Tibial artery (tissue), 4 donors: ENCODE measurements around the gene BMAL1.

ENCODE experiments used
- DNase-seq, 2 donors: peaks; one replicate each; pipeline ENCODE4 v3.0.0-alpha.2; 2019
- H3K27ac ChIP-seq, 2 donors: fragments of 200-600 bp; sonication (generic) in 1 of 2; 1 replicate in 1 of 2; 2 replicates in 1 of 2; pipeline ENCODE4 v1.5.1; 2018 to 2019; ENCODE audit warnings: mild to moderate bottlenecking in 1 of 2
- H3K27me3 ChIP-seq, 2 donors: fragments of 200-600 bp; sonication (generic) in 1 of 2; one replicate each; pipeline versions ENCODE4 v1.5.1 to v1.6.0; 2016 to 2019
- H3K36me3 ChIP-seq, 3 donors: fragments of 200-600 bp; sonication (generic) in 2 of 3; one replicate each; pipeline ENCODE4 v1.5.1; 2016 to 2019; ENCODE audit warnings: mild to moderate bottlenecking in 2 of 3
- H3K4me1 ChIP-seq, 4 donors: fragments of 200-600 bp; sonication (generic) in 2 of 4; 1 replicate in 3 of 4; 2 replicates in 1 of 4; pipeline ENCODE4 v1.5.1; 2016 to 2019
- H3K4me3 ChIP-seq, 2 donors: fragments of 200-600 bp; sonication (generic) in 1 of 2; 1 replicate in 1 of 2; 2 replicates in 1 of 2; pipeline ENCODE4 v1.5.1; 2018 to 2019; ENCODE audit warnings: mild to moderate bottlenecking in 2 of 2
- H3K9me3 ChIP-seq, 3 donors: fragments of 200-600 bp; sonication (generic) in 1 of 3; one replicate each; pipeline ENCODE4 v1.5.1; 2016 to 2019
- intact Hi-C: fragments of 100-400 bp; cut with DNase I; formaldehyde crosslinking; loops from one replicate; pipeline ENCODE4 v1.15.0; 2023; ENCODE audit warnings: low total_unique reads
- TF ChIP-seq, protein P1 (sequence below), 2 experiments: fragments of 200-600 bp in 1 of 2; fragments of 450-650 bp in 1 of 2; IDR thresholded peaks; one replicate each; pipeline ENCODE4 v1.5.1; 2017 to 2019; ENCODE audit warnings: antibody characterized with exemption in 2 of 2, mild to moderate bottlenecking in 1 of 2, moderate library complexity in 1 of 2

The BMAL1 gene

DNA sequence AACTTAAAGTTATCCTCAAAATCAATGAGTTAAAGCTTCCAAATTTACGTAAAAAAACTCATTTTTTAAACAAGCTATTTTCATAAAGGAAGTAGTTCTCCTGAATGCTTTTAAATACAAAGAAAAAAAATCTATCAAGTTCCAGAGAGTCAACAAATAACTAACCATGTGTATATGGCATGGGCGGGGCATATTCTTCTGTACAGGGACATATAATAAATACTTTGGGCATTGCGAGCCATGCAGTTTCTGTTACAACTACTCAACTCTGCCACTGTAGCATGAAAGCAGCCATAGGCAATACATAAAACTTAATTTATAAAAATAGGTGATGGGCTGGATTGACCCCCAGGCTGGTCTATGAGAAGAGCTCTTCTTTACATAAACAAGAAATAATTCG lies 127.6 kb downstream of the BMAL1 start:
- Histone ChIP-seq H3K4me1 (no peaks in the 10 kb centered on the region), H3K36me3 (peaks cover 38 to 59% (median 41%) of the 10 kb centered on the region in 3 donors)

DNA sequence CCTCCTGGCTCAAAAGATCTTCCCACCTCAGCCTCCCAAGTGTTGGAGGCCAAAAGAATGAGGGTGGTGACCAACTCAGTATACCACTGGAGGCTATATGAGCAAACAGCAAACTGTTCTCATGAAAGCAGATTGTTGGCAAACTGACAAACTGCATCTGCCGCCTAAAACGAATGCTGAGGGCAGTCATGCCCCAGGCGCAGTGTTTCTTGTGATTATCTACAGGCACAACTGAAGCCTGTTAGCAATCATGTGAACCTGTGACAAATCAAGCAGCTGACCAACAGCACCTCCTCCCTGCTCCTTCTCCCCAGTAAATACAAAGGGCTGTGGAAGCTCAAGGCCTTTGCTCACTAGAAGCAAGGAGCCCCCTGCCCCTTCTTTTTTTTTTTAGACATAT lies 137.6 kb downstream of the BMAL1 start:
- H3K27ac ChIP-seq = no peak overlapping the region
- H3K4me3 ChIP-seq = no peak overlapping the region
- peaks cover 34 to 54% (median 42%) of the 10 kb centered on the region in 3 donors for H3K36me3 ChIP-seq
- no peaks in the 10 kb centered on the region for H3K9me3 ChIP-seq
- TF ChIP-seq, protein P1, sequence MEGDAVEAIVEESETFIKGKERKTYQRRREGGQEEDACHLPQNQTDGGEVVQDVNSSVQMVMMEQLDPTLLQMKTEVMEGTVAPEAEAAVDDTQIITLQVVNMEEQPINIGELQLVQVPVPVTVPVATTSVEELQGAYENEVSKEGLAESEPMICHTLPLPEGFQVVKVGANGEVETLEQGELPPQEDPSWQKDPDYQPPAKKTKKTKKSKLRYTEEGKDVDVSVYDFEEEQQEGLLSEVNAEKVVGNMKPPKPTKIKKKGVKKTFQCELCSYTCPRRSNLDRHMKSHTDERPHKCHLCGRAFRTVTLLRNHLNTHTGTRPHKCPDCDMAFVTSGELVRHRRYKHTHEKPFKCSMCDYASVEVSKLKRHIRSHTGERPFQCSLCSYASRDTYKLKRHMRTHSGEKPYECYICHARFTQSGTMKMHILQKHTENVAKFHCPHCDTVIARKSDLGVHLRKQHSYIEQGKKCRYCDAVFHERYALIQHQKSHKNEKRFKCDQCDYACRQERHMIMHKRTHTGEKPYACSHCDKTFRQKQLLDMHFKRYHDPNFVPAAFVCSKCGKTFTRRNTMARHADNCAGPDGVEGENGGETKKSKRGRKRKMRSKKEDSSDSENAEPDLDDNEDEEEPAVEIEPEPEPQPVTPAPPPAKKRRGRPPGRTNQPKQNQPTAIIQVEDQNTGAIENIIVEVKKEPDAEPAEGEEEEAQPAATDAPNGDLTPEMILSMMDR (IDR thresholded peaks at IDR 0.05) = no peak
- H3K27me3 ChIP-seq = no peaks in the 10 kb centered on the region
- no peaks in the 10 kb centered on the region for H3K4me1 ChIP-seq
- intact Hi-C loops = no loop called here
- DNase-seq = no peak

More for the DNA sequence above, 127.6 kb downstream of the BMAL1 start:
- TF ChIP-seq, protein P1 (IDR thresholded peaks at IDR 0.05) = no peak
- H3K27ac ChIP-seq = no peak overlapping the region
- no peaks in the 10 kb centered on the region for H3K9me3 ChIP-seq
- no peak overlapping the region for H3K4me3 ChIP-seq
- intact Hi-C loops = no loop called here
- no peaks in the 10 kb centered on the region for H3K27me3 ChIP-seq
- DNase-seq = no peak

DNA sequence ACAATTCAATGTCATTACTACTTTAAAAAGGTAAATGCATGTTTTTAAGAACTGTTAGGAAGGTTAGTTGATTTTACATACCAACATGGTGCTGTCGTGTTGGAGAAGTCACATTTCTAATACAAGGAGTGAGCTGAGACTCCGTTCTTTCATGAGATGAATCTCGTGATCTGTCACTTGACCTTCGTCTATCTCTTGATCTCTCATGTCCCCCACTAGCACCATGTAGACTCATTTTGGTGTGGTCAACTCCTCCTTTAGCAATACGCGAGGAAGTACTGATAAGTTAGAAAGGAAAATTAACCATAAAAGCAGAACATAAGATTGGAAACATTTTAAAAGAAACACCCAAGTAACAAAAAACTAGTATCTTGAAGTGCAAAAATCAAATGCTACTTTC lies 144.0 kb downstream of the BMAL1 start:
- Histone ChIP-seq H3K9me3 (peaks cover 0 to 2% (median 0%) of the 10 kb centered on the region in 3 donors), H3K4me3 (no peak overlapping the region), H3K27ac (no peak overlapping the region), H3K27me3 (no peaks in the 10 kb centered on the region), H3K4me1 (peaks cover 0 to 22% (median 0%) of the 10 kb centered on the region in 4 donors), H3K36me3 (peaks cover 5 to 13% (median 5%) of the 10 kb centered on the region in 3 donors)
- DNase-seq = no peak
- TF ChIP-seq, protein P1 (IDR thresholded peaks at IDR 0.05) = no peak
- intact Hi-C loops = no loop called here

DNA sequence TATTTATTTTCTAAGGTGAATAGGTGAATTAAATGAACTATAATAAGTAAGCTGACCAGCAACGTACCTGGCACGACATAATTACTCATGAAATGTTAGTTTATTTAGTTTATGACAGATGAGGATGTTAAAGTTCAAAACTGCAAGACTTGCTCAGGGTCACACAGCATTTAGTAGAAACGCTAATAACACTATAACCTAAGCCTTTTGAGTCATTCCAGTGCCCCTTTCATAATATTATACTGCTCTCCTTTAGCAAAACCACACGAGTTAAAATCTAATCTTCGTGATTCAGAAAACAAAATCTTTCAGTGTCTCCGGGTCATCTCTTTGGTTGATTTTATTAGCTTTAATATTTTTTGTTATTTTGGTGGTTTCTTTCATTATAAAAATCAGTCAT lies 145.8 kb downstream of the BMAL1 start:
- intact Hi-C loops = no loop called here
- TF ChIP-seq, protein P1 (IDR thresholded peaks at IDR 0.05) = no peak

DNA sequence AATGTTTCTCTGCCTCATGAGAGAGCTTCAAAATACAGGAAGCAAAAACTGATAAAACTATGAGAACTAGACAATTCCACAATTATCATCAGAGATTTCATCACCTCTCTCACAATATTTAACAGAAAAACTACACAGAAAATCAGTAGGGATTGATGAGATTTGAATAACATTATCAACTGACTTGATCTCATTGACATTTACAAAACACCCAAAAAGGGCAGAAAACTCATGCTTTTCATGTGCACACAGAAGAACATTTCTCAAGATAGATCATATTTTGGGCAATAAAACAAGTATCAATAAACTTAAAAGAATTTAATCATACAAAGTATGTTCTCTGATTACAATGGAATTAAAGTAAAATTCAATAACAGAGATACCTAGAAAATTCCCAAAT lies 149.8 kb downstream of the BMAL1 start:
- H3K27ac ChIP-seq = no peak overlapping the region
- H3K36me3 ChIP-seq = no peaks in the 10 kb centered on the region
- intact Hi-C loops = no loop called here
- no peak overlapping the region for H3K4me3 ChIP-seq
- H3K4me1 ChIP-seq = peaks cover 0 to 16% (median 0%) of the 10 kb centered on the region in 4 donors
- no peaks in the 10 kb centered on the region for H3K27me3 ChIP-seq
- no peak for DNase-seq
- TF ChIP-seq, protein P1 (IDR thresholded peaks at IDR 0.05) = no peak
- H3K9me3 ChIP-seq = peaks cover 0 to 13% (median 2%) of the 10 kb centered on the region in 3 donors

More for the DNA sequence above, 145.8 kb downstream of the BMAL1 start:
- Histone ChIP-seq H3K4me3 (no peak overlapping the region), H3K27me3 (no peaks in the 10 kb centered on the region), H3K9me3 (peaks cover 0 to 13% (median 0%) of the 10 kb centered on the region in 3 donors), H3K27ac (no peak overlapping the region), H3K4me1 (peaks cover 0 to 22% (median 0%) of the 10 kb centered on the region in 4 donors), H3K36me3 (peaks cover 0 to 9% (median 0%) of the 10 kb centered on the region in 3 donors)
- DNase-seq = no peak

DNA sequence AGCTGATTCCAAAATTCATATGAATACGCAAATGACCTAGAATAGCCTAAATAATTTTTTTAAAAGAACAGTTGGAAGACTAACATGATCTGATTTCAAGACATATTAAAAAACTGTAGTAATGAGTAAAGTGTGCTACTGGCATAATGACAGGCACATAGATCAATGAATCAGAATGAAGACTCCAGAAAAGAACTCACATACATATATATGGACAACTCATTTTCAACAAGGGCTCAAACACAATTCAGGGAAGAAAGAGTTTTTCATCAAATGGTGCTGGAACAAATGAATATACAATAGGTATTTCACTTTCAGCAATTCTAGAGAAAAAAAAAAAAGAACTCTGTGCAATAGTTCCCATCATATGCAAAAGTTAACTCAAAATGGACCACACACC lies 151.7 kb downstream of the BMAL1 start:
- intact Hi-C loops = no loop called here
- no peak for DNase-seq

More for the DNA sequence above, 151.7 kb downstream of the BMAL1 start:
- Histone ChIP-seq H3K9me3 (peaks cover 0 to 13% (median 2%) of the 10 kb centered on the region in 3 donors), H3K27me3 (no peaks in the 10 kb centered on the region), H3K36me3 (no peaks in the 10 kb centered on the region), H3K27ac (no peak overlapping the region), H3K4me1 (peaks cover 0 to 3% (median 0%) of the 10 kb centered on the region in 4 donors), H3K4me3 (no peak overlapping the region)
- TF ChIP-seq, protein P1 (IDR thresholded peaks at IDR 0.05) = no peak
